BJ (cell line): ENCODE measurements around the gene IL10. TPM values are rescaled to one million over a fixed set of nuclear protein-coding genes. Genes with fewer than 3 reads are reported as not detected.

Source experiments
- CTCF ChIA-PET: fragments of 350-600 bp; formaldehyde crosslinking; extraction: SDS; loops from one replicate; lab custom pipeline; 2021; ENCODE audit warnings: antibody characterized with exemption, inconsistent platforms; lab: Yijun Ruan, JAX
- POLR2A ChIA-PET: fragments of 300-600 bp; sonication (Branson Sonifier 250); formaldehyde crosslinking; extraction: SDS; loops from one replicate; lab custom pipeline; 2021; ENCODE audit warnings: antibody characterized with exemption; lab: Charles Lee
- DNase-seq: peaks from one replicate; pipeline ENCODE4 v3.0.0-alpha.2; 2011; ENCODE audit warnings: low read depth
- H3K27me3 ChIP-seq: 2 replicates; pipeline ENCODE4 v1.6.0; 2011; ENCODE audit warnings: low read length; ENCODE audit not compliant: control insufficient read depth, insufficient read depth
- H3K36me3 ChIP-seq: 2 replicates; pipeline ENCODE4 v1.5.1; 2011; ENCODE audit warnings: low read length; ENCODE audit not compliant: control insufficient read depth, insufficient read depth
- H3K4me3 ChIP-seq: 2 replicates; pipeline ENCODE4 v1.5.1; 2011; ENCODE audit warnings: low read depth, mild to moderate bottlenecking, control low read depth, low read length
- CTCF ChIP-seq: IDR thresholded peaks from 2 replicates; pipeline ENCODE4 v1.5.1; 2011; ENCODE audit warnings: low read depth, mild to moderate bottlenecking, control low read depth, inconsistent platforms, low read length, moderate library complexity; ENCODE audit not compliant: insufficient read depth
- polyA plus RNA-seq: library from polyadenylated mRNA; depleted of rRNA; stranded (reverse); fragments of >200 nt; gene quantifications from 2 replicates; pipeline ENCODE4 v1.2.3, GENCODE V29; 2011

IL10 gene
- polyA plus RNA-seq, 1 experiment = not detected

- DNase-seq = no peak
- no peaks in the 10 kb centered on the region for H3K36me3 ChIP-seq
- TF ChIP-seq CTCF = no peak
- no peaks in the 10 kb centered on the region for H3K27me3 ChIP-seq
- H3K4me3 ChIP-seq = no peak overlapping the region
- POLR2A ChIA-PET = no interaction called here
- CTCF ChIA-PET = interaction anchor here (0.6 to 2.6 kb wide), 5 partner anchors 9 to 167 kb away, joined by 4 to 11 read pairs (median 6); no protein-coding TSS in a partner anchor
Observed at GRCh38 chr1:206745301-206745700, 27.0 kb downstream of the IL10 start.

GRCh38 chr1:206744683-206745082 lies 27.6 kb downstream of the IL10 start:
- DNase-seq = no peak
- Histone ChIP-seq H3K4me3 (no peak overlapping the region), H3K27me3 (no peaks in the 10 kb centered on the region), H3K36me3 (no peaks in the 10 kb centered on the region)
- ChIA-PET CTCF (interaction anchor here (0.6 to 2.6 kb wide), 7 partner anchors 9 to 167 kb away, joined by 3 to 11 read pairs (median 5); no protein-coding TSS in a partner anchor), POLR2A (no interaction called here)
- no peak for TF ChIP-seq CTCF

DNA sequence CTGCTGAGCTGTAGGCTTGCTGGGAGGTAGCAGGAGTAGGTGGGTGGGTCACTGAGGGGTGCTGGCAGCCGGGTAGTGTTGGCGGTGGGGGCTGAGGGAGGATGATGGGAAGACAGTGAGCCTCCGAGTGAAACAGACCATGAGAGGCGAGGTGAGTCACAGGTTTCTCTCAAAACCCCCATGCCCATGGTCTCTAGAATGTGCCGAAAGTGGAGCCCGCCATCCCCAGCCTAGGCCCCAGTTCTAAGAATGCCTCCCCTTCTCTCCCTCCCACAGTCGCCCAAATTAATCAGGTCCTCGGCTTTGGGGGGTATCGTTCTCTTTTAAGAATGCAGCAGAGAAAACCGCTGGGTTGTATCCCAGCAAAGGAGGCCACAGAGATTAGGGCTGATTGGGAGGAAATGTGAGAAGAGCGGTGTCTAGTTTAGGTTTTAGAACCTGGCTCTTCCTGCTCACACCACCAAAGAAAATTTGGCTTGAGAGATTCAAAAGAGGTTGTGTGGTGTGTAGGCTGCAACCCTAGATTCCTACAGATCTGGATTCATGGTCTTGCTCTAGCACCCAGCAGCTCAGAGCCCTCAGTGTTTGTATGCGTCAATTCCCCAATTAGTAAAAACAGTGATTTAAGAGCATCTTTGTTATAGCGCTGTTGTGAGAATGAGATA lies 29.4 kb downstream of the IL10 start:
- CTCF ChIA-PET = interaction anchor here (0.6 to 2.6 kb wide), 3 partner anchors 8 to 169 kb away, joined by 3 to 11 read pairs (median 3); no protein-coding TSS in a partner anchor
- Histone ChIP-seq H3K27me3 (no peaks in the 10 kb centered on the region), H3K36me3 (no peaks in the 10 kb centered on the region), H3K4me3 (no peak overlapping the region)
- POLR2A ChIA-PET = no interaction called here
- DNase-seq = no peak
- no peak for TF ChIP-seq CTCF

DNA sequence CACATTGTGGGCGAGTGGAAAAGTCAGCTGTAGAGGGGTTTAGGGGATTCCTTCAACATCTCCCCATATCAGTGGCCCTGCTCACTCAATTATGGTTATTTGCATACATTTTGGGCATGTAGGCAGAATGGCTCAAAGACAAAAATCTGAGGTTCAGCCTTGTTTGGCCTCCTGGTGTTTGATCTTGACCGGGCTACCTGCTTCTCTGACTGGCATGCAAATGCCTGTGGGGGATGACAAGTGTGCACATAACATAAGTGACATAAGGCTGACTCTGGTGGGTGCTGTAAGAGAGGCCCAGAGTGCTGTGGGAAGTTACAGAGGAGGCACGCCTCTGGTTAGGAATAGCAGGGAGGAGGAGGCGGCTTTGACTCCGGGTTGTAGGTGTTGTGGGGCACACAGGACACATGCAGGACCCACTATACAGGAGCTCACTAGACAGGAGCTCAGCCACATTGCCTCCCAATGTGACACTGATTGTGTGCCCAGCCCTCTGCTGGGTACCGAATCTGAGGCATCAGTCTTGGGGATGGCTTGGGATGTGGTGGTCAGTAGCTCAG lies 31.1 kb downstream of the IL10 start:
- CTCF ChIA-PET = interaction anchor here (1.0 to 3.1 kb wide), 3 partner anchors 15 to 171 kb away, joined by 3 to 20 read pairs (median 6); no protein-coding TSS in a partner anchor
- POLR2A ChIA-PET = interaction anchor here (0.6 kb wide), 1 partner anchor 91 kb away, joined by 3 read pairs; no protein-coding TSS in a partner anchor
- H3K4me3 ChIP-seq = no peak overlapping the region
- no peaks in the 10 kb centered on the region for H3K36me3 ChIP-seq
- no peak for DNase-seq
- H3K27me3 ChIP-seq = no peaks in the 10 kb centered on the region
- no peak for TF ChIP-seq CTCF

GRCh38 chr1:206739411-206740076 lies 32.8 kb downstream of the IL10 start:
- TF ChIP-seq CTCF = no peak
- DNase-seq = no peak
- Histone ChIP-seq H3K4me3 (no peak overlapping the region), H3K36me3 (peaks cover 6% of the 10 kb centered on the region; the same call in 1 of the 2 replicates), H3K27me3 (no peaks in the 10 kb centered on the region)
- CTCF ChIA-PET = interaction anchor here (0.7 to 3.1 kb wide), 8 partner anchors 9 to 260 kb away, joined by 3 to 20 read pairs (median 4); no protein-coding TSS in a partner anchor
- POLR2A ChIA-PET = no interaction called here
